IPS-18c (cell line): Measurements from ENCODE around the gene AKT1S1.

Experiments
- H3K4me3 ChIP-seq: 2 replicates; pipeline ENCODE4 v1.7.0; 2013; ENCODE audit warnings: low read depth, mild to moderate bottlenecking, low read length, moderate library complexity; ENCODE audit not compliant: insufficient read depth
- H3K9me3 ChIP-seq: one replicate; pipeline ENCODE4 v1.6.1; 2013; ENCODE audit warnings: mild to moderate bottlenecking, low read length, moderate library complexity; ENCODE audit not compliant: control insufficient read depth, insufficient read depth

Gene AKT1S1

GRCh38 chr19:49889687-49890348 lies 12.7 kb upstream of the AKT1S1 start:
- peaks cover 3% of the 10 kb centered on the region for H3K9me3 ChIP-seq
- H3K4me3 ChIP-seq, result peak overlapping the region; percentile 55

- H3K9me3 ChIP-seq, result peaks cover 3% of the 10 kb centered on the region
These were observed 12.0 kb upstream of the AKT1S1 start for GRCh38 chr19:49889038-49889686.

GRCh38 chr19:49888510-49888824 lies 11.3 kb upstream of the AKT1S1 start:
- Histone ChIP-seq H3K9me3 (peaks cover 3% of the 10 kb centered on the region), H3K4me3 (no peak overlapping the region)

More at GRCh38 chr19:49889038-49889686, 12.0 kb upstream of the AKT1S1 start:
- no peak overlapping the region for H3K4me3 ChIP-seq

GRCh38 chr19:49887665-49888509 lies 10.7 kb upstream of the AKT1S1 start:
- H3K9me3 ChIP-seq, result peaks cover 6% of the 10 kb centered on the region
- H3K4me3 ChIP-seq, result no peak overlapping the region

- peaks cover 6% of the 10 kb centered on the region for H3K9me3 ChIP-seq
These were observed 10.0 kb upstream of the AKT1S1 start for GRCh38 chr19:49887037-49887664.

GRCh38 chr19:49884760-49885159 lies 7.6 kb upstream of the AKT1S1 start:
- no peak overlapping the region for H3K4me3 ChIP-seq

More at GRCh38 chr19:49887037-49887664, 10.0 kb upstream of the AKT1S1 start:
- no peak overlapping the region for H3K4me3 ChIP-seq

GRCh38 chr19:49884109-49884508 lies 7.0 kb upstream of the AKT1S1 start:
- peaks cover 3% of the 10 kb centered on the region for H3K9me3 ChIP-seq
- no peak overlapping the region for H3K4me3 ChIP-seq

More at GRCh38 chr19:49884760-49885159, 7.6 kb upstream of the AKT1S1 start:
- H3K9me3 ChIP-seq, result peaks cover 5% of the 10 kb centered on the region

GRCh38 chr19:49883094-49883493 lies 5.9 kb upstream of the AKT1S1 start:
- Histone ChIP-seq H3K4me3 (no peak overlapping the region), H3K9me3 (peaks cover 3% of the 10 kb centered on the region)

- peaks cover 3% of the 10 kb centered on the region for H3K9me3 ChIP-seq
These were observed 5.5 kb upstream of the AKT1S1 start for GRCh38 chr19:49882643-49883042.

GRCh38 chr19:49881672-49882394 lies 4.7 kb upstream of the AKT1S1 start:
- no peak overlapping the region for H3K4me3 ChIP-seq

More at GRCh38 chr19:49882643-49883042, 5.5 kb upstream of the AKT1S1 start:
- H3K4me3 ChIP-seq, result no peak overlapping the region

GRCh38 chr19:49881186-49881585 lies 4.0 kb upstream of the AKT1S1 start:
- H3K9me3 ChIP-seq, result peaks cover 3% of the 10 kb centered on the region
- no peak overlapping the region for H3K4me3 ChIP-seq

More at GRCh38 chr19:49881672-49882394, 4.7 kb upstream of the AKT1S1 start:
- H3K9me3 ChIP-seq, result peaks cover 3% of the 10 kb centered on the region

GRCh38 chr19:49880162-49880869 lies 3.2 kb upstream of the AKT1S1 start:
- Histone ChIP-seq H3K4me3 (no peak overlapping the region), H3K9me3 (peaks cover 3% of the 10 kb centered on the region)

- Histone ChIP-seq H3K4me3 (no peak overlapping the region), H3K9me3 (peaks cover 3% of the 10 kb centered on the region)
These were observed 2.2 kb upstream of the AKT1S1 start for GRCh38 chr19:49879243-49879963.

- peaks cover 3% of the 10 kb centered on the region for H3K9me3 ChIP-seq
- peak overlapping the region; percentile 86 for H3K4me3 ChIP-seq
These were observed 1.6 kb upstream of the AKT1S1 start for GRCh38 chr19:49878744-49879070.

GRCh38 chr19:49877879-49878743 lies 956 bp upstream of the AKT1S1 start:
- H3K4me3 ChIP-seq, result peak overlapping the region; percentile 86

More at GRCh38 chr19:49877879-49878743, 956 bp upstream of the AKT1S1 start:
- peaks cover under 1% of the 10 kb centered on the region for H3K9me3 ChIP-seq
